ENCODE results near the gene PUS10.
"Not testable (repeated sequence)": the region's sequence is repeated elsewhere in the genome, so short reads cannot be mapped to it uniquely, and the experiment has no call there.

PUS10 gene

DNA sequence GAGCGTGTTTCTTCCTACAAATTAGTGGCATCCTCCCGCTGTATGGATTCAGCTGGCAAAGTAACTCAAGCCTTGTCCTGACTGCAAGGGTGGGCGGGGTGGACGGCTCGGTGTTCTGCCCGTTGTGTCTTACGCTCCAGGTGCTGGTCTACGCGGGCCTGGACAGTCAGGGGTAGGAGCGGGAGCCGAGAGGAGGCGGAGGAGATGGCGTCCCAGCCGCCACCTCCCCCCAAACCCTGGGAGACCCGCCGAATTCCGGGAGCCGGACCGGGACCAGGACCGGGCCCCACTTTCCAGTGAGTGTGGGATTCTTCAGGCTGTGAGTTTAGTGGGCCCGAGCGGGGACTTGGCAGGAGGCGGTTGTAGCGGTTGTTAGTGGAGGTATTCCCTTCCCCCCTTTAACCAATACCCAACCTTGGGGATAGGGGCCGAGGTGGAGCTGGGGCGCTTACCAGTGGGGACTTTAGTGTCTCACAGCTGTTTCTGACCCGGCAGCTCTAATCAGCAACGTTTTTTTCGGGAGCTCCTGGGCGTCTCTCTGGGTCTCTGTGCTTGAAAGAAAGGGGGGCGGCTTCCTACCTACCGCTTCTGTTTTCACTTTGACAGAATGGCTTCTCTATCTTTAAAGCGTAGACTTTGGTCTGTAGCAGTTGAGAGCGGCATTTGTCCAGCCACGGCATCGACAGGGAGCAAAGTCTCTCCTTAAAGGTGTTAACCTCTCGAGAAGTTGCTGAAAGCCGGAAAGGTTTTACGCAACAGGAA lies at the start of gene PUS10, which contains the start of gene PEX13:
PUS10 (minus strand) TSS at position 700 of the 762 bp plus-strand sequence. CDS start 6,365 bp downstream, outside the sequence.
PEX13 (plus strand) TSS at position 165 of the 762 bp plus-strand sequence; CDS start at position 205, 40 bp downstream.
- peak within 1 kb of the TSS; percentile 93 for H3K4me3 ChIP-seq (ENCODE audit: low read depth, low read length)
- H3K27ac ChIP-seq (ENCODE audit: low read depth, low read length): peak within 1 kb of the TSS; percentile 94

GRCh38 chr2:61065714-61066709 lies 48.0 kb upstream of the PUS10 start, which contains the start of gene SANBR:
TSS of gene SANBR (plus strand) at chr2:61065871. CDS start at chr2:61070351, 4,480 bp downstream.
- Histone ChIP-seq H3K27me3 (ENCODE audit: control insufficient read depth, insufficient read depth, low read length) (no peaks in the 10 kb centered on the region), H3K9me3 (ENCODE audit: control insufficient read depth, insufficient read depth, low read depth, low read length) (no peaks in the 10 kb centered on the region), H3K4me3 (ENCODE audit: low read depth, low read length) (peak within 1 kb of the TSS; percentile 84), H3K27ac (ENCODE audit: low read depth, low read length) (0 out of 2 replicates have a peak within 1 kb of the TSS, but pooled peaks have one; percentile 23), H3K9ac (ENCODE audit: low read length) (peak within 1 kb of the TSS; percentile 79), H3K36me3 (ENCODE audit: control insufficient read depth, insufficient read depth, low read length) (peaks cover 11% of the 10 kb centered on the region), H3K4me1 (ENCODE audit: control insufficient read depth, insufficient read depth, low read length) (peaks cover 5% of the 10 kb centered on the region; the same call in 1 of the 2 replicates)

More for the DNA sequence above, at the start of gene PUS10, which contains the start of gene PEX13:
- Histone ChIP-seq H3K9ac (ENCODE audit: low read length) (peak within 1 kb of the TSS; percentile 96), H3K4me1 (ENCODE audit: control insufficient read depth, insufficient read depth, low read length) (no peaks in the 10 kb centered on the region), H3K27me3 (ENCODE audit: control insufficient read depth, insufficient read depth, low read length) (no peaks in the 10 kb centered on the region), H3K36me3 (ENCODE audit: control insufficient read depth, insufficient read depth, low read length) (no peaks in the 10 kb centered on the region), H3K9me3 (ENCODE audit: control insufficient read depth, insufficient read depth, low read depth, low read length) (no peaks in the 10 kb centered on the region)

DNA sequence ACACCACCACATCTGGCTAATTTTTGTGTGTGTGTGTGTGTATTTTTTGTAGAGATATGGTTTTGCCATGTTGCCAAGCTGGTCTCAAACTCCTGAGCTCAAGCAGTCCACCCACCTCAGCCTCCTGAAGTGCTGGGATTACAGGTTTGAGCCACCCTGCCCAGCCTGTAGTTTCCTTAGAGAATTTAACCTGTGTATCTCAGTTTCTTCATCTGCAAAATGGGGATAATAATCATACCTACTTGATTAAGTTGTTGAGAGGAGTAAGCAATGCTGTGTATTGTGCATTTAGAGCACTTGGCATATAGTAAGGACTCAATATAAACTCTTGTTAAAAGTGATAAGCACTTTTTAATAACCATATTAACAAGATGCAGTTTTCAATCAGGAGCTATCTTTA lies 41.3 kb upstream of the PUS10 start:
- Histone ChIP-seq H3K36me3 (ENCODE audit: control insufficient read depth, insufficient read depth, low read length) (peaks cover 2% of the 10 kb centered on the region; the same call in 1 of the 2 replicates), H3K4me1 (ENCODE audit: control insufficient read depth, insufficient read depth, low read length) (no peaks in the 10 kb centered on the region), H3K27ac (ENCODE audit: low read depth, low read length) (no peak overlapping the region), H3K9me3 (ENCODE audit: control insufficient read depth, insufficient read depth, low read depth, low read length) (no peaks in the 10 kb centered on the region), H3K4me3 (ENCODE audit: low read depth, low read length) (no peak overlapping the region), H3K27me3 (ENCODE audit: control insufficient read depth, insufficient read depth, low read length) (no peaks in the 10 kb centered on the region), H3K9ac (ENCODE audit: low read length) (no peak overlapping the region)

- no peak overlapping the region for H3K27ac ChIP-seq (ENCODE audit: low read depth, low read length)
These were observed 39.5 kb upstream of the PUS10 start for GRCh38 chr2:61057562-61057961.

DNA sequence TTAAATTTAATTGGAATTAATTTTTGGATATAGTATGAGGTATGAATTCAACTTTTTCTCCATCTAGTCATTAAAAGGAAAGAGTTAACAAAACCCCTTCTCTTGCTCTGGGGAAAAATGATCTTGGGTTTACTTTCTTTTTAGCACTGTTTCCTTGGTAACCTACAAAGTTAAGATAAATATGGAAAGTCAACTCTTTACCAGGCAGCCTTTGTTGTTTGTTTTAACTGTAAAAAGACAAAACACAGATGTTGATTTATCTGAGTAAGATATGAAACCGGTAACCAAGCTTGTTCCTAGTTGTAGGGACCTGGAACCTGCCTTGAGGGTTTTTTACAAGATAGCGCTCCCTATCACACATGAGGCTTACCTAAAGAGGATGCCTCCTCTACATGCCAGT lies 37.5 kb upstream of the PUS10 start:
- Histone ChIP-seq H3K4me3 (ENCODE audit: low read depth, low read length) (no peak overlapping the region), H3K27me3 (ENCODE audit: control insufficient read depth, insufficient read depth, low read length) (no peaks in the 10 kb centered on the region), H3K4me1 (ENCODE audit: control insufficient read depth, insufficient read depth, low read length) (no peaks in the 10 kb centered on the region), H3K27ac (ENCODE audit: low read depth, low read length) (no peak overlapping the region), H3K9ac (ENCODE audit: low read length) (no peak overlapping the region), H3K9me3 (ENCODE audit: control insufficient read depth, insufficient read depth, low read depth, low read length) (no peaks in the 10 kb centered on the region), H3K36me3 (ENCODE audit: control insufficient read depth, insufficient read depth, low read length) (peaks cover 13% of the 10 kb centered on the region)

More at GRCh38 chr2:61057562-61057961, 39.5 kb upstream of the PUS10 start:
- Histone ChIP-seq H3K9me3 (ENCODE audit: control insufficient read depth, insufficient read depth, low read depth, low read length) (no peaks in the 10 kb centered on the region), H3K27me3 (ENCODE audit: control insufficient read depth, insufficient read depth, low read length) (no peaks in the 10 kb centered on the region), H3K36me3 (ENCODE audit: control insufficient read depth, insufficient read depth, low read length) (peaks cover 8% of the 10 kb centered on the region), H3K9ac (ENCODE audit: low read length) (no peak overlapping the region), H3K4me1 (ENCODE audit: control insufficient read depth, insufficient read depth, low read length) (no peaks in the 10 kb centered on the region), H3K4me3 (ENCODE audit: low read depth, low read length) (no peak overlapping the region)

DNA sequence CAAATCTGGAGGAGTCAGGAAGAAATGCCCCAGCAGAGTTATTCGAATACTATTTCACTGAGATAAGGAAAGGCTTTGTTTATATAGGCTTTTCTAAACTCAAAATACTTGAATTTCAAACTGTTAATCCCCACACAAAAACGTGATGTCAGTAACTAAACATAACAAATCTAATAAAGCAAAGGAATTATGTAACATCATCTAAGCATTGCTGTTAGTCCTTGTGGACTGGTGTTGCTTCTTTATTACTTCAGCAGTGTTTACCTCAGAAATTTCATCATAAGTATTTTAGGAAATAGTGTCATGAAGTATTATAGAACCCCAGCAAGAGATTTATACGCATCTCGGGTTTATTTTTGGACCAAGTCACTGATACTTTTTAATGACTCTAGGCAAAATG lies 27.9 kb upstream of the PUS10 start:
- Histone ChIP-seq H3K4me3 (ENCODE audit: low read depth, low read length) (no peak overlapping the region), H3K9me3 (ENCODE audit: control insufficient read depth, insufficient read depth, low read depth, low read length) (no peaks in the 10 kb centered on the region), H3K4me1 (ENCODE audit: control insufficient read depth, insufficient read depth, low read length) (no peaks in the 10 kb centered on the region), H3K9ac (ENCODE audit: low read length) (no peak overlapping the region), H3K27ac (ENCODE audit: low read depth, low read length) (no peak overlapping the region), H3K27me3 (ENCODE audit: control insufficient read depth, insufficient read depth, low read length) (no peaks in the 10 kb centered on the region), H3K36me3 (ENCODE audit: control insufficient read depth, insufficient read depth, low read length) (peaks cover 32% of the 10 kb centered on the region)

- H3K4me1 ChIP-seq (ENCODE audit: control insufficient read depth, insufficient read depth, low read length): no peaks in the 10 kb centered on the region
- H3K9ac ChIP-seq (ENCODE audit: low read length): no peak overlapping the region
- H3K4me3 ChIP-seq (ENCODE audit: low read depth, low read length): no peak overlapping the region
- H3K36me3 ChIP-seq (ENCODE audit: control insufficient read depth, insufficient read depth, low read length): peaks cover 30% of the 10 kb centered on the region
- no peaks in the 10 kb centered on the region for H3K27me3 ChIP-seq (ENCODE audit: control insufficient read depth, insufficient read depth, low read length)
- H3K9me3 ChIP-seq (ENCODE audit: control insufficient read depth, insufficient read depth, low read depth, low read length): no peaks in the 10 kb centered on the region
- no peak overlapping the region for H3K27ac ChIP-seq (ENCODE audit: low read depth, low read length)
These were observed 27.2 kb upstream of the PUS10 start for GRCh38 chr2:61045226-61045625.

DNA sequence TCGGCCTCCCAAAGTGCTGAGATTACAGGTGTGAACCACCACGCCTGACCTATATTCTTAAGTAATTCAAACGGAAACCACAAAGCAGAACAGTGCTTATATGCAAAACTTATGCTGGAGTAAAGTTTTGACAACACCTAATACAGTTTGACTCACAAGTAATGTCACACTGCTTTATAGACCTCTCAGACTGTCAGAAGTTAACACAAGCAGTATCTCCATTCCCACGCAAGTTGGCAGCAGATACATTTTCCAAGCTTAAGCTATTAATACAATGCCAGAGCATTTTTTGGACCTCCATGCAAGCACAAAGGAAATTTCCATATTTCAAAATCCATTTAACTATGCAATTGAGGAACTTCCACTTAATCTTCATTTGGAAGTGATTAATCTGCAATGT lies 26.6 kb upstream of the PUS10 start:
- Histone ChIP-seq H3K36me3 (ENCODE audit: control insufficient read depth, insufficient read depth, low read length) (peaks cover 29% of the 10 kb centered on the region), H3K9me3 (ENCODE audit: control insufficient read depth, insufficient read depth, low read depth, low read length) (no peaks in the 10 kb centered on the region), H3K27ac (ENCODE audit: low read depth, low read length) (no peak overlapping the region), H3K27me3 (ENCODE audit: control insufficient read depth, insufficient read depth, low read length) (no peaks in the 10 kb centered on the region), H3K9ac (ENCODE audit: low read length) (no peak overlapping the region), H3K4me3 (ENCODE audit: low read depth, low read length) (no peak overlapping the region), H3K4me1 (ENCODE audit: control insufficient read depth, insufficient read depth, low read length) (no peaks in the 10 kb centered on the region)

DNA sequence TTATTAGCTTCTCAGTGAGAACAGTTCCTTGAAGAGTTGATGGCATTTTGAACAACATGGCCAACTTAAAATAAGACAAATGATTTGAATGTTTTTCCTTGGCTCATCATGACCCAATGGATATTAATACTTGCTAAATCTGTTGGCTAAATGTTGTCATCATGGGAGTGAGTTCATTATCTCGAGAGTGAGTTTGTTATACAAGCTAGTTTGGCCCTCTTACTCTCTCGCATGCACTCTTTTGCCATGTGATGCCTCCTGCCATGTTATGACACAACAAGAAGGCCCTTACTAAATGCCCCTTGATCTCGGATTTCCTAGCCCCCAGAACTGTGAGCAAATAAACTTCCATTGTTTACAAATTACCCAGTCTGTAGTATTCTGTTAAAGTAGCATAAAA lies 24.8 kb upstream of the PUS10 start:
- H3K4me3 ChIP-seq (ENCODE audit: low read depth, low read length): no peak overlapping the region
- H3K4me1 ChIP-seq (ENCODE audit: control insufficient read depth, insufficient read depth, low read length): no peaks in the 10 kb centered on the region
- H3K9me3 ChIP-seq (ENCODE audit: control insufficient read depth, insufficient read depth, low read depth, low read length): no peaks in the 10 kb centered on the region
- no peaks in the 10 kb centered on the region for H3K27me3 ChIP-seq (ENCODE audit: control insufficient read depth, insufficient read depth, low read length)
- H3K9ac ChIP-seq (ENCODE audit: low read length): no peak overlapping the region
- H3K36me3 ChIP-seq (ENCODE audit: control insufficient read depth, insufficient read depth, low read length): peaks cover 18% of the 10 kb centered on the region
- no peak overlapping the region for H3K27ac ChIP-seq (ENCODE audit: low read depth, low read length)

GRCh38 chr2:61036643-61037042 lies 18.6 kb upstream of the PUS10 start:
- not testable (repeated sequence) for H3K9me3 ChIP-seq (ENCODE audit: control insufficient read depth, insufficient read depth, low read depth, low read length); H3K9ac ChIP-seq (ENCODE audit: low read length); H3K27ac ChIP-seq (ENCODE audit: low read depth, low read length); H3K4me3 ChIP-seq (ENCODE audit: low read depth, low read length); H3K4me1 ChIP-seq (ENCODE audit: control insufficient read depth, insufficient read depth, low read length); H3K27me3 ChIP-seq (ENCODE audit: control insufficient read depth, insufficient read depth, low read length)
- H3K36me3 ChIP-seq (ENCODE audit: control insufficient read depth, insufficient read depth, low read length): peaks cover 33% of the 10 kb centered on the region
